IPS DF 19.7 (cell line): ENCODE data around the gene COPRS.

Experiments used
- DNase-seq: peaks from one replicate; pipeline ENCODE4 v3.0.0-alpha.2; 2013; ENCODE audit warnings: low read depth, low spot score

The COPRS gene

DNA sequence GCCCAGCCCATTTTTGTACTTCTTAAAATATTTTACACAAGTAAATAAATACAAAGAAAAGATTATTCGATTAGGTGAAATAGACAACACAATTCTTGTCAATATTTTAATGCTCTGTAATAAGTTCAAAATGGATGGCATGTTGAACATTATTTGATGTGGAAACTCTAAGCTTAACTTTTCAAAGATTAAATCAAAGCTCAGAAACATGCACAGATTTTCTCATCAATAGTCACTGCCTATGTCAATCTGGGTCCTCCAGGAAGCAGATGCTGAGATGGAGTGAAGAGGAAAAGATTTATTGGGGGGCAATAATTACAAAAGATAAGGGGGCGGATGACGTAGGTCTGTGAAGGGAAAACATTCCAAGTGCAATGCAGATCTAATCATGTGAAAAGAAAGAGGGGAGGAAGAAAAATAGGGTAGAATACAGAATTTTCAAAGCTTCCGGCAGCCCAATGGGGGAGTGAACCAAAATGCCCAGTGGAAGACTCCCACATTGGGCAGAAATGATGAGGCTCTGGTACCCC is 50.5 kb downstream of the COPRS start:
- DNase-seq, result no peak

DNA sequence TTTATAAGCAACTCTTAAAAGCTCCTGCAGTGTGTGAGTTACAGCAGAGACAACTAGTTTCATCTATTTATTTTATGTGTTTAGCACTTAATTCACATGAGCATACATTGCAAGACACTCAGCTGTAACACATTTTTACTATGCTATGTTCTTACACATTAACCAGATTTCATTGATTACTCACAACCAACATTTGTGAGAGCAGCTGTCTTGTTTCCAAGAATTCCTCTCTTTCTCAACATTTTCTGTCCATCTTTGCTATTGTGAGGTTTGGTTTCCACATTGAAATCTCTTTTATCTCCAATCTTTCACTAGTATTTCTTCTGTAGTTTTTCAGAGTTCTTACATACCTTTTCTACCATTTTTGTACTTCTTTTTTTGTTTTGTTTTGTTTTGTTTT is 51.2 kb downstream of the COPRS start:
- no peak for DNase-seq

DNA sequence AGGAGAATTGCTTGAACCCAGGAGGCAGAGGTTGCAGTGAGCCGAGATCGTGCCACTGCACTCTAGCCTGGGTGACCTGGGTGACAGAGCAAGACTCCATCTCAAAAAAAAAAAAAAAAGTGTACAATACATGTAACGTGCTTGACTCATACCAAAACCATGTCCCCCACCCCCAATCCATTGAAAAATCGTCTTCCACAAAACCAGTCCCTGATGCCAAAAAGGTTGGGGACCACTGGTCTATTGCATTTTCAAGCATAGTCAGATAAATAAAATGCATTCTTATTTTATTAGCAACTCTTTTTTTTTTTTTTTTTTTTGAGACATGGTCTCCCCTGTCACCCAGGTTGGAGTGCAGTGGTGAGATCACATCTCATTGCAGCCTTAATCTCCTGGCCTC is 52.1 kb downstream of the COPRS start:
- DNase-seq, result no peak

DNA sequence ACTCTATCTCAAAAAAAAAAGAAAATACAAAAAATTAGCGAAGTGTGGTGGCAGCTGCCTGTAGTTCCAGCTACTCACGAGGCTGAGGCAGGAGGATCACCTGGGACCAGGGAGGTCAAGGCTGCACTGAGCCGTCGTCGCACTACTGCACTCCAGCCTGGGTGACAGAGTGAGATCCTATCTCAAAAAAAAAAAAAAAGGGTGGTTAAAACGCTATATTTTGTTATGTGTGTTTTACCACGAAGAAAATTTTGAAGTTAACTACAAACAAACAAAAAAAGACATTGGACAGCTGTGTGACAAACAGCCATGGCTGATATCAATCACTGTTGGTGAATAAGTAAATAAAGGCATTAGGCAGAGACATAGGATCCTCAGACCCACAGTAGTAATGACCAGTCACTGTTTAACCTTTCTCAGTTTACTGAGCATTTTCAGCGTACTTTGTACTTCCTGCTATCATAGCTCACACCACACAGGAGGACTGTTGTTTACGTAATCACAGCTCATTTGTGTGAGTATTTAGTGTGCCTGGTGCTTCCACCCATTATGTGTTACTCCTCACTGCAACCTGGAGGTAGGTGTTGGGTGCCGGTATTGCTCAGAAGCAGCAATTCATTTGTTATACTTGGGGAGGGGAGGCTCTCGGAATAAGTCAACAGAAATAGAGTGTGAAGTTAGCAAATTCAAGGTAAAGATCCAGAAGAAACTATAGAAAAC is 55.4 kb downstream of the COPRS start:
- DNase-seq, result no peak

DNA sequence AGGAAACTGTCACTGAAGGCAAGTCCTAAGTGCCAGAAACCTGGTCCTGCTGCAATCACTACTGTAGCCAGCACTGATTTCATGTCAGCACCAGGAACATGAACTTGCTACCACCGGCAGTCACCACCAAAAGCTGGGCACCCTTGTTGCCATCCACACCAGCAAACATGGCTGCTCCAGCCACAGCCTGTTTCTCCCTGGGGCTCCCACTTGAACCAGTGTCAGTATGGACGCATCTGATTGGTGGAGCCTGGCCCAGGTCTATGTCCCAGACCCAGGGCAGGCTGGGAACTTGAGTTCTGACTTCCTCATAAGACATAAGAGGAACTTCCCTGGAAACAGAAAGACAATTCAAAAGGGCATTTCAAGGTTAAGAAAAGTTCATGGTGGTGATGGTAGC is 56.5 kb downstream of the COPRS start:
- no peak for DNase-seq
